Colon (tissue), 2 donors: ENCODE data around the gene TTC9C.
"Not testable (repeated sequence)": the region's sequence is repeated elsewhere in the genome, so short reads cannot be mapped to it uniquely, and the experiment has no call there.

Experiments used
- FAIRE-seq: peaks from 2 replicates; lab custom pipeline; 2012; peaks lifted over from hg19 to GRCh38; lab: Jason Lieb, UNC
- donor health status: control.
- donor health status: control.

The TTC9C gene

DNA sequence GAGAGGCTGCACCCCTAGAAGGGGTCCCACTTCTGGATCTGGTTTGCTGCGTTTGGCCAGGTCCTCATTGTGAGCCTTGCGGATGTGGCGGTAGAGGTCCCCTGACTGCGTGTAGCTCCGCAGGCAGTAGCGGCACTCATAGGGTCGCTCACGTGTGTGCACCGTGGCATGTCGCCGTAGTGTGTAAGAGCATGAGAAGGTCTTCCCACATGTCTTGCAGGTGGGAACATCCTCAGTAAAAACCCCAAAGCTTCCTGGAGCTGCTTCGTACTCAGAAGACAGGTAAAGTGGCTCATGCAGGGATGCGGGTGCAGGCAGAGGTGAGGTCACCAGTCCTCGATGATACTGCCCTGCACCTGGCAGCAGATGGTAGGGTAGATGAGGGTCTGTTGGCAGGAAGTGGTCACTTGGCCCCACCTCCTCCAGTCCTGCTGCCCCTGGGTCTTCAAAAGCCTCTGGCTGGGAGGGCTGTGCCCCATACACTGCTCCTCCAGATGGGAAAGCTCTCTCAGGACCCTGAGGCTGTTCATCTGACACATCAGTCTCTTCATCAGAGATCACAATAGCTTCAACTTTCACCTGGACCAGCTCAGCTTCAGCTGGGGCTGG is 24.0 kb downstream of the TTC9C start:
- FAIRE-seq = no peak

- FAIRE-seq = no peak
These were observed 24.9 kb downstream of the TTC9C start for GRCh38 chr11:62752994-62753735.

DNA sequence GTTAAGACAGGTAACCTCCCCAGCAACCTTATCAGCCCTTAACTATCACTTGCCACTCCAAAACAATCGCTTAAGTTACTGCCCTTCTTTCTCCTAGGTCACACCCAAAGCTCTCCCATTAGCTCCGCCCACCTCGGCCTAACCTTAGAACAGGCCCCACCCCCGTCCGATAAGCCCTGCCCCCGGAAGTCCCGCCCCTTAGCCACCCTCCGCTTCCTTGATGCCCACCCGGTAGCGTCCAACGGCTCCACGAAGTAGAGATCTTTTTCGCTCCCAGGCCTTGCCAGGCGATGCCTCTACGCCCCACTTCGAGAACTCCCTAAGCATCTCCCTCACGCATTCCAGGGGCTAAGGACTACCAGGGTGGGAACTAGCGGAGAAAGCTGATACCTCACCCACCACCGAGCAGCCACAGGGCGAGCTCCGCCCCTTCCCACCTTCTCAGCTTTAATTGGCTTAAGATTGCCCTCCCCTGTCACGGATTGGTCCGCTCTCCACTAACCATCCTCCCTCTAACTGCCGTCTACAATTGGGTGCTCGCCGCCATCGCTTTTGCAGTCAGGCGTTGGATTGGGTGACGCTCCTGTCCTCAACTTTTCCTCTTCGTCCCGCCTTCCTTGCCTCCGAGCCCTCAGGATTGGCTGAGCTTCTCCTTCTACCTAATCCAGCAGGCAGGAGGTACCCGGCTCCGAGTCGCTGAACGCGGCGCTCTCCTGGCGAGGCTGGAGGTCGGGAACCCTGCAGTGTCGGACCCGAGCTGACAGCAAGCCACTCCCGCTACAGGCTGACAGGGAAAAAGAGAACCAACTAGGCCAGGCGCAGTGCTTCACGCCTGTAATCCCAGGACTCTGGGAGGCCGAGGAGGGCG is 25.7 kb downstream of the TTC9C start, which contains the start of gene ZBTB3:
ZBTB3 (minus strand) TSS at position 425 of the 868 bp plus-strand sequence. CDS start 496 bp downstream, outside the sequence.
- FAIRE-seq = no peak

- no peak for FAIRE-seq
These were observed 26.9 kb downstream of the TTC9C start for GRCh38 chr11:62755086-62755615.

GRCh38 chr11:62757846-62758788 is 29.8 kb downstream of the TTC9C start:
- no peak for FAIRE-seq

DNA sequence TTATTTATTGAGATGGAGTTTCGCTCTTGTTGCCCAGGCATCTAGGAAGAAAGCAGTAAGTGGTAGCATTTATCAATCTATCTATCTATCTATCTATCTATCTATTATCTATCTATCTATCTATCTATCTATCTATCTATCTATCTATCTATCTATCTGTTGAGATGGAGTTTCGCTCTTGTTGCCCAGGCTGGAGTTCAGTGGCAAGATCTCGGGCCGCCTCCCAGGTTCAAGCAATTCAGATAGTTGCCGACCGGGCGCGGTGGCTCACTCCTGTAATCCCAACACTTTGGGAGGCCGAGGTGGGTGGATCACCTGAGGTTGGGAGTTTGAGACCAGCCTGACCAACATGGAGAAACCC is 32.6 kb downstream of the TTC9C start:
- FAIRE-seq = not testable (repeated sequence)

- no peak for FAIRE-seq
These were observed 42.5 kb downstream of the TTC9C start for GRCh38 chr11:62770778-62771143.

- no peak for FAIRE-seq
These were observed 43.1 kb downstream of the TTC9C start, which contains the start of gene TAF6L for GRCh38 chr11:62771144-62772021. Gene TAF6L, plus strand, starts transcription at chr11:62771396. Its CDS starts 4,388 bp downstream, at chr11:62775784.

DNA sequence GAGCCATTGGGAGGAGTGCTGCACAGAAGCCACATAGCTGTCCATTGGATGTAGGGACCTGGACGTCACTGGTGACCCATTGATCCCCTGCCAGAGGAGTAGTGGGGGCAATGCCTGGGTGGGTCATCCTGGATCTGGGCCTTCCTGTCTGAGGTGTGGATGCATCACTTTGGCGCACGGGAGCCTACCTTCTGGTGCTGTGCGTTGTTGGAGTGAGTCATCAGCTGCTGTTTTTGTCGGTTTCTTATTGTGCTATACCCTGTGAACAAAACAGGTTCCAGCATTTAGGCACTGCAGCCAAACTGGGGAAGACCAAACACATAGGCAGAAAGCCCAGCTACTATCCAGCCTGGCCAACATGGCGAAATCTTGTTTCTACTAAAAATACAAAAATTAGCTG is 46.1 kb downstream of the TTC9C start:
- FAIRE-seq = no peak

- no peak for FAIRE-seq
These were observed 47.4 kb downstream of the TTC9C start for GRCh38 chr11:62775646-62776045.

GRCh38 chr11:62777389-62777788 is 49.1 kb downstream of the TTC9C start:
- no peak for FAIRE-seq

- no peak for FAIRE-seq
These were observed 50.2 kb downstream of the TTC9C start for GRCh38 chr11:62778441-62778840.

DNA sequence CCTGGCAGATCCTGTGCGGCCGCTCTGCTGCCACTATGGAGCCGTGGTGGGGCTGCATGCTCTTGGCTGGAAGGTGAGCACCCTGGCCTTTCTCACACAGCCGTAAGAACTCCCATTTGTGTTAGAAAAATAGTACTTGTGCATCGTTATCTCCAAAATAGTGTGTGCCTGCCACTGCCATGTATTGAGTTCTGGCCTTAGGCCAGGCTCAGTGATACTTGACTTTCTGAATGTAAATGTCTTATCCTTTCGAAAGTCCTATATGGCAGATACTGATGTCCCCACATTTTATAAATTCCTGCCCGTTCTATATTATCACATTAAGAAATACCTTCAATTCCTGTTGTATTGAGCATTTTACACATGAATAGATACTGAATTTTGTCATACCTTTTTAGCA is 54.5 kb downstream of the TTC9C start:
- FAIRE-seq = no peak

GRCh38 chr11:62786318-62787004 is 58.2 kb downstream of the TTC9C start:
- FAIRE-seq = no peak

DNA sequence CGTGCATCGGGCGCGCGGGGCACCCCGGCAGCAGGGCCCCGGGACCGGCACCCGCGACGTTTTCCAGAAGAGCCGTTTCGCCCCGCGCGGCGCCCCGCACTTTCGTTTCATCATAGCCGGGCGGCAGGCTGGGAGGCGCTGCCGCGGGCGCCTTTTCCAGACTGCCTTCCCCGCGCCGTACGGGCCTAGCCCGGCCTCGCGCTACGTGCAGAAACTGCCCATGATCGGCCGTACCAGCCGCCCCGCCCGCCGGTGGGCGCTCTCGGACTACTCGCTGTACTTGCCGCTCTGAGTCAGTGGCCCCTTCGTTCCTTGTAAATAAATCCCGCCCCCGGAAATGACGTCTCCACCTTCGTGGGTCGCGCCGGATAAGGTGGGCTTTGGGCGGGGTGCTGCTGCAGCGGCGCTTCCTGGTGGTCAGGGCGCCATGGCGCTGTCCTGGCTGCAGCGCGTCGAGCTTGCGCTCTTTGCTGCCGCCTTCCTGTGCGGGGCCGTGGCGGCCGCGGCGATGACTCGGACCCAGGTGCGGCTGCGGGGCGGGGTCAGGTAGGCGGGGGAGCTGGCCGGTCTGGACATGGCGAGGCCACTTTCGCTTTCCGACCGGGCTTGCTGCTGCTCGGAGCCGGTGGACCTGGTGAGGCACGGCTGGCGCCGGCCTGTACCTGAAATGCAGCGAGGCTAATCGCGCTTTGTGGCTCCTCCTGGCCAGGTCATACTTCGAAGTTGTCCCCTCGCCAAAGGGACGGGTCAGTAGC is 58.9 kb downstream of the TTC9C start, which contains the start of gene TMEM179B:
TMEM179B (plus strand) TSS at position 398 of the 755 bp plus-strand sequence; CDS start at position 428, 30 bp downstream.
- no peak for FAIRE-seq
